ENCODE data around the gene FUT3. TPM values are rescaled to one million over a fixed set of nuclear protein-coding genes. Genes with fewer than 3 reads are reported as not detected.

The FUT3 gene
- total RNA-seq, 1 experiment from 2014 or later, result 0.48 TPM

- ChIA-PET POLR2A (interaction anchor here (0.5 kb wide), 1 partner anchor 578 kb away, joined by 3 read pairs; no protein-coding TSS in a partner anchor), CTCF (interaction anchor here (1.2 kb wide), 1 partner anchor 222 kb away, joined by 4 read pairs; no protein-coding TSS in a partner anchor)
- no peak overlapping the region for H3K27ac Mint-ChIP-seq
- TF ChIP-seq NR1H2 (CRISPR knock-in tag; IDR thresholded peaks at IDR 0.05) (no peak), SMAD3 (CRISPR knock-in tag; IDR thresholded peaks at IDR 0.05; ENCODE audit: borderline replicate concordance) (no peak), JUN (CRISPR knock-in tag; IDR thresholded peaks at IDR 0.05) (no peak), KAT7 (CRISPR knock-in tag; IDR thresholded peaks at IDR 0.05; ENCODE audit: borderline replicate concordance) (no peak), E2F1 (CRISPR knock-in tag; IDR thresholded peaks at IDR 0.05) (no peak), USF2 (CRISPR knock-in tag; IDR thresholded peaks at IDR 0.05) (no peak), ELF4 (CRISPR knock-in tag; IDR thresholded peaks at IDR 0.05; ENCODE audit: low read depth) (no peak), CREM (CRISPR knock-in tag; IDR thresholded peaks at IDR 0.05) (no peak), TEAD4 (CRISPR knock-in tag; IDR thresholded peaks at IDR 0.05) (no peak), GTF2I (CRISPR knock-in tag; conservative IDR thresholded peaks at IDR 0.05) (no peak), ESRRA (CRISPR knock-in tag; IDR thresholded peaks at IDR 0.05; ENCODE audit: borderline replicate concordance) (no peak)
- TF ChIP-seq, protein P1, sequence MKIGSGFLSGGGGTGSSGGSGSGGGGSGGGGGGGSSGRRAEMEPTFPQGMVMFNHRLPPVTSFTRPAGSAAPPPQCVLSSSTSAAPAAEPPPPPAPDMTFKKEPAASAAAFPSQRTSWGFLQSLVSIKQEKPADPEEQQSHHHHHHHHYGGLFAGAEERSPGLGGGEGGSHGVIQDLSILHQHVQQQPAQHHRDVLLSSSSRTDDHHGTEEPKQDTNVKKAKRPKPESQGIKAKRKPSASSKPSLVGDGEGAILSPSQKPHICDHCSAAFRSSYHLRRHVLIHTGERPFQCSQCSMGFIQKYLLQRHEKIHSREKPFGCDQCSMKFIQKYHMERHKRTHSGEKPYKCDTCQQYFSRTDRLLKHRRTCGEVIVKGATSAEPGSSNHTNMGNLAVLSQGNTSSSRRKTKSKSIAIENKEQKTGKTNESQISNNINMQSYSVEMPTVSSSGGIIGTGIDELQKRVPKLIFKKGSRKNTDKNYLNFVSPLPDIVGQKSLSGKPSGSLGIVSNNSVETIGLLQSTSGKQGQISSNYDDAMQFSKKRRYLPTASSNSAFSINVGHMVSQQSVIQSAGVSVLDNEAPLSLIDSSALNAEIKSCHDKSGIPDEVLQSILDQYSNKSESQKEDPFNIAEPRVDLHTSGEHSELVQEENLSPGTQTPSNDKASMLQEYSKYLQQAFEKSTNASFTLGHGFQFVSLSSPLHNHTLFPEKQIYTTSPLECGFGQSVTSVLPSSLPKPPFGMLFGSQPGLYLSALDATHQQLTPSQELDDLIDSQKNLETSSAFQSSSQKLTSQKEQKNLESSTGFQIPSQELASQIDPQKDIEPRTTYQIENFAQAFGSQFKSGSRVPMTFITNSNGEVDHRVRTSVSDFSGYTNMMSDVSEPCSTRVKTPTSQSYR (CRISPR knock-in tag; IDR thresholded peaks at IDR 0.05), result no peak
- TF ChIP-seq, protein P2, sequence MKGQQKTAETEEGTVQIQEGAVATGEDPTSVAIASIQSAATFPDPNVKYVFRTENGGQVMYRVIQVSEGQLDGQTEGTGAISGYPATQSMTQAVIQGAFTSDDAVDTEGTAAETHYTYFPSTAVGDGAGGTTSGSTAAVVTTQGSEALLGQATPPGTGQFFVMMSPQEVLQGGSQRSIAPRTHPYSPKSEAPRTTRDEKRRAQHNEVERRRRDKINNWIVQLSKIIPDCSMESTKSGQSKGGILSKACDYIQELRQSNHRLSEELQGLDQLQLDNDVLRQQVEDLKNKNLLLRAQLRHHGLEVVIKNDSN (CRISPR knock-in tag; IDR thresholded peaks at IDR 0.05), result no peak
- TF ChIP-seq, protein P3, sequence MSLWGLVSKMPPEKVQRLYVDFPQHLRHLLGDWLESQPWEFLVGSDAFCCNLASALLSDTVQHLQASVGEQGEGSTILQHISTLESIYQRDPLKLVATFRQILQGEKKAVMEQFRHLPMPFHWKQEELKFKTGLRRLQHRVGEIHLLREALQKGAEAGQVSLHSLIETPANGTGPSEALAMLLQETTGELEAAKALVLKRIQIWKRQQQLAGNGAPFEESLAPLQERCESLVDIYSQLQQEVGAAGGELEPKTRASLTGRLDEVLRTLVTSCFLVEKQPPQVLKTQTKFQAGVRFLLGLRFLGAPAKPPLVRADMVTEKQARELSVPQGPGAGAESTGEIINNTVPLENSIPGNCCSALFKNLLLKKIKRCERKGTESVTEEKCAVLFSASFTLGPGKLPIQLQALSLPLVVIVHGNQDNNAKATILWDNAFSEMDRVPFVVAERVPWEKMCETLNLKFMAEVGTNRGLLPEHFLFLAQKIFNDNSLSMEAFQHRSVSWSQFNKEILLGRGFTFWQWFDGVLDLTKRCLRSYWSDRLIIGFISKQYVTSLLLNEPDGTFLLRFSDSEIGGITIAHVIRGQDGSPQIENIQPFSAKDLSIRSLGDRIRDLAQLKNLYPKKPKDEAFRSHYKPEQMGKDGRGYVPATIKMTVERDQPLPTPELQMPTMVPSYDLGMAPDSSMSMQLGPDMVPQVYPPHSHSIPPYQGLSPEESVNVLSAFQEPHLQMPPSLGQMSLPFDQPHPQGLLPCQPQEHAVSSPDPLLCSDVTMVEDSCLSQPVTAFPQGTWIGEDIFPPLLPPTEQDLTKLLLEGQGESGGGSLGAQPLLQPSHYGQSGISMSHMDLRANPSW (CRISPR knock-in tag; conservative IDR thresholded peaks at IDR 0.05; ENCODE audit: low read depth), result no peak
- TF ChIP-seq, protein P4, sequence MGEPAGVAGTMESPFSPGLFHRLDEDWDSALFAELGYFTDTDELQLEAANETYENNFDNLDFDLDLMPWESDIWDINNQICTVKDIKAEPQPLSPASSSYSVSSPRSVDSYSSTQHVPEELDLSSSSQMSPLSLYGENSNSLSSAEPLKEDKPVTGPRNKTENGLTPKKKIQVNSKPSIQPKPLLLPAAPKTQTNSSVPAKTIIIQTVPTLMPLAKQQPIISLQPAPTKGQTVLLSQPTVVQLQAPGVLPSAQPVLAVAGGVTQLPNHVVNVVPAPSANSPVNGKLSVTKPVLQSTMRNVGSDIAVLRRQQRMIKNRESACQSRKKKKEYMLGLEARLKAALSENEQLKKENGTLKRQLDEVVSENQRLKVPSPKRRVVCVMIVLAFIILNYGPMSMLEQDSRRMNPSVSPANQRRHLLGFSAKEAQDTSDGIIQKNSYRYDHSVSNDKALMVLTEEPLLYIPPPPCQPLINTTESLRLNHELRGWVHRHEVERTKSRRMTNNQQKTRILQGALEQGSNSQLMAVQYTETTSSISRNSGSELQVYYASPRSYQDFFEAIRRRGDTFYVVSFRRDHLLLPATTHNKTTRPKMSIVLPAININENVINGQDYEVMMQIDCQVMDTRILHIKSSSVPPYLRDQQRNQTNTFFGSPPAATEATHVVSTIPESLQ (CRISPR knock-in tag; IDR thresholded peaks at IDR 0.05), result no peak
- no peak overlapping the region for H3K4me3 Mint-ChIP-seq
- H3K27me3 Mint-ChIP-seq (ENCODE audit: low read depth), result peaks cover 52% of the 10 kb centered on the region
- ATAC-seq, result no peak
- peaks cover 11% of the 10 kb centered on the region for H3K4me1 Mint-ChIP-seq
- H3K36me3 Mint-ChIP-seq, result no peaks in the 10 kb centered on the region
- DNase-seq (ENCODE audit: low spot score), result no peak
- H3K9me3 Mint-ChIP-seq, result no peaks in the 10 kb centered on the region
These were observed 51.7 kb downstream of the FUT3 start for GRCh38 chr19:5799247-5800241.

All from WTC11 (cell line).